ENCODE data around the gene WDSUB1. TPM values are rescaled to one million over a fixed set of nuclear protein-coding genes. Genes with fewer than 3 reads are reported as not detected.
A peak's percentile ranks its signal among the peaks of the same experiment; 100 is the strongest.

WDSUB1 gene
- polyA plus RNA-seq, 10 donors = 7.9 to 10.2 (median 8.8) TPM

GRCh38 chr2:159270744-159271379 lies 15.6 kb downstream of the WDSUB1 start:
- DNase-seq = no peak

DNA sequence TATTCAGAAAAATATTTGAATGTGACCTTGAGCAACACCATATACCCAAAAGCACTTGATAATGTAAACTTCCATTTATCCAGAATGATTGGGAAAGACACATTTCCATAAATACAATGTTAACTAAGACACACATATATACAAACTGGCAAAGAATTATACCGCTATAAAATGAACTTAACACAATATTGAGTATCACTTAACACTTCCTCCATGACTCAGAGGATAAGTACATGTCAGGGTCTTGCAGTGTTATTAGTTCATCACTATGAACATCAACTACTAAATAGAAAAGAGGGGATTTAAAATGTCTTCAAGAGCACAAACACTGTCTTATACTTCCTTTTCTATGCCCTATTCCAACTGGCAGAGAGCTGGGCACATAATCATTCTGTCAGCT lies 18.6 kb downstream of the WDSUB1 start:
- no peak for DNase-seq

- no peak for DNase-seq
Observed at GRCh38 chr2:159266554-159266953, 19.9 kb downstream of the WDSUB1 start.

GRCh38 chr2:159265171-159265576 lies 21.3 kb downstream of the WDSUB1 start:
- no peak for DNase-seq

DNA sequence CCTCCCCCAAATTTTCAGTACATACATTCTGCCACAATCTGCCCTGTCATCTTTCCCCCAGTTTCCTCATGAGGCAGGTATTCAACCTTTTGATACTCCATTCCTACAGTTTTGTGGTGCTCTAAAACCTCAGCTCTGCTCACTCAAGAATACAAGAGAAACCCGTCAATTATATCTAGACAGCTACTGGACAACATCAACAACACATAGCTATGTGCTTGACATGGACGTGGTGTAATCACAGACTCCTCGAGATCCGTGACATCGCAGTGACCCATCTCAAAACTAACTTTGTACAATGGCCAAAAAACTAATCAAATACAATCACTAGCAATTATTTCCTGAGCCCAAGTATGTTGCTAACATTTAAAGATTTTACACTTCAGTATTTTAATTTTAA lies 23.6 kb downstream of the WDSUB1 start:
- no peak for DNase-seq

- no peak for DNase-seq
Observed at GRCh38 chr2:159262226-159262625, 24.3 kb downstream of the WDSUB1 start.

DNA sequence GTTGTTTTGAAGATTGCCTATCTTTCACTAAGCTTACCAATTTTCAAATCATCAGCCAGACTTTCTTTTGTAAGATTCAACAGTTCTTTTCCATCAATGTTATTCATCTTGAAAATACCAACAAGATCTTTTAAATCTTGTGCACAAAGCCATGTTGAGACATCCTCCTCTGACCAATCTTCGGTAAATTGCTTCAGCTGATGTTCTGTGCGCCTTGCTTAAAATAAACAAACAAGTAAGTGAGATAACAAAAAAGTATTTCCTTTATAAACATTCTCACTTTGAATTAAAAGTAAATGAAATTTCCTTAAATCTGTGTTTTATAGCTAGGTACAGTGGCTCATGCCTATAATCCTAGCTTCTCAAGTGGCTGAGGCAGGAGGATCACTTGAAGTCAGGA lies 30.3 kb downstream of the WDSUB1 start:
- DNase-seq = no peak

GRCh38 chr2:159252905-159253304 lies 33.6 kb downstream of the WDSUB1 start:
- DNase-seq = no peak

DNA sequence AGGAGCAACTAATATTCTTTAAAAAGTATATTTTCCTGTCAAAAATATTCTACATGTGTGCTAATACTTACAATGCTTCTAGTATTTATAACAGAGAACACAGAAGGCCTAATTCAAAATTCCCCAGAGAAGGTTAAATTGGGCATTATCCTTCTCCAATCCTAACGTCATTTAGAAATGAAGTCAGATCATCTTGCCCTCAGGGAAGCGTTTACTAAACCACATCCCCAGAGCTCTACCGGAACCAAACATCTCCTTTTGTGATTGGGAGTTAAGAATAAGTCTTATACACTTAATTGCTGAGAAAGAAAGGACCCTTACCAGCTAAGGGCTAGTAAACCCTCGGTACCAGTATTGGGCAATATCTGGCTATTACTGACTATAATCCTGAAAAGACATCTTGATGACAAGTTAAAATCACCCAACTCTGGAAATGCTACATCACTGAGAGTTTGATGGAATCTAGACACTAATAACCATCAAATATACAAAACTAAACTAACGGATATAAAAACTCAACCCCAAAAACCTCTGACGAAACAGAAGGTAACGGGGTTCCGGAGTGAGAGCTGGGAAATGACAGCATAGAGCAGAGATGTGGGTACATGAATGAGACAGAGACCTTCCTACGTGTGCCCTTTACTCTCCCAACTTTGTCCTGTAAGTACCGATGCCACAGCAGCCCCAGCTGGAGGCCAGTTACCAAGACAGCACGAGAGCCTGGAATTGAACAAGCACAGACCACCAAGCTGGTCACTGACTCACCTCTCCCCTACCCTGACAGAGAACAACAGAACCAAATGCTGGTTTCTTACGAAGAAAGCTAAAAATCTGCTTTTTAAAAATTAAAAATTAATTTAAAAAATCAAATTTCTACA lies 35.0 kb downstream of the WDSUB1 start:
- no peak for DNase-seq

- DNase-seq = peak; percentile 25 to 62 (median 43)
Observed at GRCh38 chr2:159249990-159250715, 36.4 kb downstream of the WDSUB1 start.

DNA sequence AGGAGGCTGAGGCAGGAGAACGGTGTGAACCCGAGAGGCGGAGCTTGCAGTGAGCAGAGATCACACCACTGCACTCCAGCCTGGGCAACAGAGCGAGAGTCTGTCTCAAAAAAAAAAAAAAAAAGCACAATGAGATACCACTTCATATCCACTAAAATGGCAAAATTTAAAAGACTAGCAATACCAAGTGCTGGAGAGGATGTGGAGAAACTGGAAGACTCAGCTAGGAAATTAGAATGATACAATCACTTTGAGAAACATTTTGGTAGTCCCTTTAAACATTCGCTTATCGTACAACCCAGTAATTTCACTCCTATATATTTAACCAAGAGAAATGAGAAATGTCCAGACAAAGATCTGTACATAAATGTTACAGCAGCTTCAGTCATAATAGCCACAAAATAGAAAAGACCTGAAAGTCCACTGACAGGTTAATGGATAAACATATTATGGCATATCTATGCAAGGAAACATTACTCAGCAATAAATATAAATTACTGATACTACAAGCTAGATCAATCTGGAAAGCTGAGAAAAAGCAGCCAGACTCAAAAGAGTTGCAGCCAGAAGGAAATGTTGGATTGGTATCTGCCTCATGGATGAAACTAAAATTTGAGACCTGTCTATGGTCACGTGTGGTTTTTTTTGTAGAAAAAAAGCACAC lies 40.0 kb downstream of the WDSUB1 start:
- DNase-seq = no peak

DNA sequence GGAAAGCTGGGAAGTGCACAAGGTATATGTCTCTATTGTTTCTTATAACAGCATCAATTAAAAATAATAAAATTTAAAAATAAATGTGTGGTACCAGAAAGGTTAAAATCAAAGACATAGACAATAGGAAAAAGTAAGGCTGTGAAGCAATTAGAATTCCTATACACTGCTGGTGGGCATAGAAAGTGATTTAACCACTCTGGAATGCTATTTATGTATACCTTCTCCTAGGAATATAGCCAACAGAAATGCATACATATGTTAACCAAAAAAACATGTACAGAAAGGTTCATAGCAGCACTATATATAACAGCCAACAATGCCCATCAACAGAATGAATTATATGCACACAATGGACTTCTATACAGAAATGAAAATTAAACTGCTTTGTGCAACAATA lies 43.0 kb downstream of the WDSUB1 start:
- DNase-seq = peak in 1 of 3 donors; percentile 32

GRCh38 chr2:159234868-159235267 lies 51.6 kb downstream of the WDSUB1 start:
- no peak for DNase-seq

DNA sequence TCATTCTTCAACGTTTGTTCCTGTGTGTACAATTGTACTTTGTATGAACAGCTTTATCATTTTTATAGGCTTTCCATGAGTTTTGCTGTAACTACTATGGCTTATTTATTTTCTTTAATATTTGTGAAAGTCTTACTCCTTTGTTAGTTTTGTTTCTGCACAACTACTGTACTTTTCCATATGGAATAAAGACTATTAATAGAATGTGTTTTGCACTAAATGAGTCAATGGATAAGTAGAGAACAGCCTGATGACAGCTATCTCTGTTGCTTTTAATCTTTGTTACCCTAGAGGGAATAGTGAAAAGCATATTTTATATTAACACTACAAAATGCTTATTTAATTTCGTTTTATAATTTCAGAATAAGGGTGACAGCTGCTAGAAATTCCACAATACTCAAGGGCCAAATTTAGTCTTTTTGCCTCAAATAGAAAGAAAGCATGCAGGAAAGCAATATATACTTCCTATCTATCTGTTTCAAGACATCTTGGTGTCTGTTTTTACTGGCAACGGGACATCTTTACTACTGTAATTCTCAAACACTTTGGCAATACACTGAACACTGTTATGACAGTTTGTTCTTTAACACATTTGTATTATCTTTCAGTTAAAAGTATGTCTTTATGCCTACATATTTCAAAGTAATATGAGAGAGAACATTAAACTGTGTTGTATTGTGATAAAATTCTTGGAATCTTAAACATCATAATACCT lies 53.9 kb downstream of the WDSUB1 start:
- DNase-seq = peak in 1 of 3 donors; percentile 37

DNA sequence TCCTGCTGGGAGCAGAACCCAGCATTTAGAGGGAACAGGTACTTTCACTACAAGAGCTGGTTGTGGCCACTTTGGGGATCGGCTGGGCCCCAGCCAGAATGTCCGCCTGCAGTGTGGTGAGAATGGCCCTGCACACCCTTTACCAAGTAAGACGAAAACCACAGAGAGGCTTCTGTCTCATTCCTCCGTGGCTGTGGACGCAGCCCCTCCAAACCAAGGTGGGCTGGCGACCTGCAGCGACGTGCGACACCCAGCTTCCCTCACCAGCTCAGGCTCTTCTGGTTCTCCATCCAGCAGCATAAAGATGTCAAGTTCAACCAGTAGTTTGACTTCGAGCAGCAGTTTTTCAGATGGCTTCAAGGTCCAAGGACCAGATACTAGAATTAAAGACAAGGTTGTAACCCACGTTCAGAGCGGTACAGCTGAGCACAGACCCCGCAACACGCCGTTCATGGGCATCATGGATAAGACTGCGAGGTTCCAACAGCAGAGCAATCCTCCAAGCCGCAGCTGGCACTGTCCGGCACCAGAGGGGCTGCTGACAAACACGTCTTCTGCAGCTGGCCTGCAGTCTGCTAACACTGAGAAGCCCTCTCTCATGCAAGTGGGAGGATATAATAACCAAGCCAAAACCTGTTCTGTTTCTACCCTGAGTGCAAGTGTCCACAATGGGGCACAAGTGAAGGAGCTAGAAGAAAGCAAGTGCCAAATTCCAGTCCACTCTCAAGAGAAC lies 56.2 kb downstream of the WDSUB1 start:
- DNase-seq = peak in 1 of 3 donors; percentile 31

- DNase-seq = no peak
Observed at GRCh38 chr2:159229476-159230144, 56.9 kb downstream of the WDSUB1 start.

- peak; percentile 34 to 73 (median 59) for DNase-seq
Observed at GRCh38 chr2:159228081-159228581, 58.4 kb downstream of the WDSUB1 start.

- no peak for DNase-seq
Observed at GRCh38 chr2:159227467-159227866, 59.0 kb downstream of the WDSUB1 start.

DNA sequence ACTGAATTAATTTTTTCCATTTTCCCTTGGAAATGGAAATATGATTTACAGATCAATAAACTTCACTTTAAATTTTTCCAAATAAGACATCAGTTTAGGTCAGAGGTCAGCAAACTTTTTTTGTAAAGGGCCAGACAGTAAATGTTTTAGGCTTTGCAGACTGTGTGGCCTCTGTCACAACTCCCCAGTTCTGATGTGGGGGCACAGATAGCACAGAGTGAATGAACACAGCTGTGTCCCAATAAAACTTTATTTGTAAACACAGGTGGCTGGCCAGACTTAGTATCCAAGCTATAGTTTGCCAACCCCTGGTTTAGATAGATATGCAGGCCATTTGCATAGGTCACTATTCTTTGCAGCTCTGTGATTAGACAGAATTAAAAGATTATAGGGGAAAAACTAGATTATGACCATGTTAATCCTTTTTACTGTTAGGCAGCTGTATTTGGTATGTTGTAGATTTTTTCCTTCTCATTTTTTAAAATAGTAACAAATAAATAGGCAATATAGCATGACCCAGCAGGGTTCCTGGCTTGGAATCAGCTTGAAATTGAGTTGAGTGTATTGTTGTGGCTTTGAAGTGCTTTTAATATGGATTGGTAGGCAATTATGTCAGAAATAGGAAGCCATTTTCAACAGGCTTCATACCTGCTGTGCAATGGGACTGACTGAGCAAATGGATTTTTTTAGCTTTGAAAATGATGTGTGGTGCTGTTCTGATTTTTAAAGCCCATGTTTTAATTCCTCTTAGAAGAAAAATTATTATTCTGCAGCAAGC lies 59.7 kb downstream of the WDSUB1 start:
- DNase-seq = no peak

Data from muscle of back (tissue), 11 donors.